ENCODE data around the gene APOM. TPM values are rescaled to one million over a fixed set of nuclear protein-coding genes. Genes with fewer than 3 reads are reported as not detected.

Gene APOM
- total RNA-seq, 4 donors from 2014 or later, result 2.3 to 5.1 (median 4.5) TPM

- Histone ChIP-seq H3K27me3 (no peaks in the 10 kb centered on the region), H3K4me3 (replicated peaks in 1 of 3) (no peak overlapping the region), H3K36me3 (peaks cover 52 to 57% of the 10 kb centered on the region in 2 donors), H3K27ac (no peak overlapping the region), H3K4me1 (peaks cover 9 to 12% of the 10 kb centered on the region in 2 donors), H3K9me3 (no peaks in the 10 kb centered on the region)
- TF ChIP-seq CTCF (IDR thresholded peaks at IDR 0.05) (no peak), POLR2A (IDR thresholded peaks at IDR 0.05) (no peak)
- 91 to 94% methylated on average over 8 to 10 of the region's 10 CpGs for WGBS, 2 donors
- intact Hi-C loops (cut with DNase I), result no loop called here
- DNase-seq, result no peak
These were observed 31.6 kb upstream of the APOM start for GRCh38 chr6:31624070-31624469.

GRCh38 chr6:31626952-31627351 lies 28.7 kb upstream of the APOM start:
- 91 to 96% methylated on average over 10 of the region's 10 CpGs for WGBS, 2 donors
- Histone ChIP-seq H3K27ac (no peak overlapping the region), H3K4me1 (peaks cover 3 to 7% of the 10 kb centered on the region in 2 donors), H3K4me3 (replicated peaks in 1 of 3) (no peak overlapping the region), H3K27me3 (no peaks in the 10 kb centered on the region), H3K36me3 (peaks cover 80 to 86% of the 10 kb centered on the region in 2 donors), H3K9me3 (no peaks in the 10 kb centered on the region)
- no peak for TF ChIP-seq POLR2A (IDR thresholded peaks at IDR 0.05)
- no peak for TF ChIP-seq CTCF (IDR thresholded peaks at IDR 0.05)
- intact Hi-C loops (cut with DNase I), result no loop called here
- DNase-seq, result no peak

GRCh38 chr6:31627690-31628287 lies 27.9 kb upstream of the APOM start:
- 97 to 98% methylated on average over 19 of the region's 19 CpGs for WGBS, 2 donors
- H3K27ac ChIP-seq, result no peak overlapping the region
- intact Hi-C loops (cut with DNase I), result no loop called here
- H3K36me3 ChIP-seq, result peaks cover 87 to 95% of the 10 kb centered on the region in 2 donors
- no peak for DNase-seq
- H3K27me3 ChIP-seq, result no peaks in the 10 kb centered on the region
- TF ChIP-seq CTCF (IDR thresholded peaks at IDR 0.05) (no peak), POLR2A (IDR thresholded peaks at IDR 0.05) (no peak)
- H3K4me3 ChIP-seq (replicated peaks in 1 of 3), result no peak overlapping the region
- H3K4me1 ChIP-seq, result no peaks in the 10 kb centered on the region
- H3K9me3 ChIP-seq, result no peaks in the 10 kb centered on the region

- no peaks in the 10 kb centered on the region for H3K4me1 ChIP-seq
- WGBS, 2 donors, result 88 to 95% methylated on average over 7 of the region's 7 CpGs
- no peak overlapping the region for H3K4me3 ChIP-seq (replicated peaks in 1 of 3)
- H3K9me3 ChIP-seq, result no peaks in the 10 kb centered on the region
- no peaks in the 10 kb centered on the region for H3K27me3 ChIP-seq
- no peak overlapping the region for H3K27ac ChIP-seq
- no peak for TF ChIP-seq POLR2A (IDR thresholded peaks at IDR 0.05)
- TF ChIP-seq CTCF (IDR thresholded peaks at IDR 0.05), result no peak
- DNase-seq, result no peak
- H3K36me3 ChIP-seq, result peaks cover 96 to 99% of the 10 kb centered on the region in 2 donors
- intact Hi-C loops (cut with DNase I), result no loop called here
These were observed 26.7 kb upstream of the APOM start for GRCh38 chr6:31629014-31629413.

- DNase-seq, result no peak
- intact Hi-C loops (cut with DNase I), result no loop called here
- no peaks in the 10 kb centered on the region for H3K9me3 ChIP-seq
- H3K4me3 ChIP-seq (replicated peaks in 1 of 3), result no peak overlapping the region
- 93 to 94% methylated on average over 25 of the region's 25 CpGs for WGBS, 2 donors
- H3K36me3 ChIP-seq, result peaks cover 95 to 99% of the 10 kb centered on the region in 2 donors
- TF ChIP-seq POLR2A (IDR thresholded peaks at IDR 0.05) (no peak), CTCF (IDR thresholded peaks at IDR 0.05) (no peak)
- no peaks in the 10 kb centered on the region for H3K4me1 ChIP-seq
- H3K27me3 ChIP-seq, result no peaks in the 10 kb centered on the region
- no peak overlapping the region for H3K27ac ChIP-seq
These were observed 25.3 kb upstream of the APOM start for GRCh38 chr6:31630177-31630934.

Data from thyroid gland (tissue), 4 donors.